ENCODE measurements around the gene MUC4.

DNA sequence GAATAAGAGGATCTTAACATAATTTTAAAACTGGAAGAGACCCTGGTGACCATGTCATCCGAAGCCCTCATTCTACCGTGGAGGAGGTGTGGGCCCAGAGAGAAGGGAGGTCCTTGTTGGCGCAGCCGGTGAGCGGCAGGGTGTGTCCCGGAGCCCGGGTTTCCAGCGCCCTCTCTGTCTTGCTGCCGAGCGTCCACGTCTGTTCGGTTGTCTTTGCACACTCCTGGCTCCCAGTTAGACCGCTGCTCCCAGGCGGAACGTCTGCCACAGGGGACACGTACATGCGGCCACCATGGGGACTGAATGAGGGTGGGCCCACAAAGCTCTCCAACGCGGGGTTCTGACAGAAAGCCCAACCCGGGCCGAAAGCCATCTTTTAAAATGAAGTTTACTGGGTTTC is 6.6 kb upstream of the MUC4 start:
- TF ChIP-seq CREB5 (CRISPR knock-in tag; IDR thresholded peaks at IDR 0.05; ENCODE audit: low read depth) (no peak), ZFP3 (CRISPR knock-in tag; IDR thresholded peaks at IDR 0.05) (no peak), RARB (CRISPR knock-in tag; IDR thresholded peaks at IDR 0.05) (no peak), TSHZ2 (CRISPR knock-in tag; IDR thresholded peaks at IDR 0.05) (no peak), CSDC2 (CRISPR knock-in tag; IDR thresholded peaks at IDR 0.05) (no peak), GLIS3 (CRISPR knock-in tag; IDR thresholded peaks at IDR 0.05) (no peak)
- TF ChIP-seq, protein P1, sequence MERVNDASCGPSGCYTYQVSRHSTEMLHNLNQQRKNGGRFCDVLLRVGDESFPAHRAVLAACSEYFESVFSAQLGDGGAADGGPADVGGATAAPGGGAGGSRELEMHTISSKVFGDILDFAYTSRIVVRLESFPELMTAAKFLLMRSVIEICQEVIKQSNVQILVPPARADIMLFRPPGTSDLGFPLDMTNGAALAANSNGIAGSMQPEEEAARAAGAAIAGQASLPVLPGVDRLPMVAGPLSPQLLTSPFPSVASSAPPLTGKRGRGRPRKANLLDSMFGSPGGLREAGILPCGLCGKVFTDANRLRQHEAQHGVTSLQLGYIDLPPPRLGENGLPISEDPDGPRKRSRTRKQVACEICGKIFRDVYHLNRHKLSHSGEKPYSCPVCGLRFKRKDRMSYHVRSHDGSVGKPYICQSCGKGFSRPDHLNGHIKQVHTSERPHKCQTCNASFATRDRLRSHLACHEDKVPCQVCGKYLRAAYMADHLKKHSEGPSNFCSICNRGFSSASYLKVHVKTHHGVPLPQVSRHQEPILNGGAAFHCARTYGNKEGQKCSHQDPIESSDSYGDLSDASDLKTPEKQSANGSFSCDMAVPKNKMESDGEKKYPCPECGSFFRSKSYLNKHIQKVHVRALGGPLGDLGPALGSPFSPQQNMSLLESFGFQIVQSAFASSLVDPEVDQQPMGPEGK (CRISPR knock-in tag; IDR thresholded peaks at IDR 0.05; ENCODE audit: borderline replicate concordance) = no peak
